Left lung (tissue), 10 donors: ENCODE results near the gene C4B. TPM values are rescaled to one million over a fixed set of nuclear protein-coding genes. Genes with fewer than 3 reads are reported as not detected.
"Not testable (repeated sequence)": the region's sequence is repeated elsewhere in the genome, so short reads cannot be mapped to it uniquely, and the experiment has no call there.

Source experiments
- ATAC-seq: fragments of 200-7000 bp; cut with Tn5 transposase; one replicate; pipeline ENCODE4 v1.9.1; 2020; ENCODE audit warnings: moderate library complexity
- DNase-seq, 4 donors: peaks; one replicate each; pipeline ENCODE4 v3.0.0-alpha.2; 2013 to 2020
- H3K27ac ChIP-seq, 2 donors: fragments of 200-600 bp; sonication (generic) in 1 of 2; one replicate each; pipeline versions ENCODE4 v1.5.0 to v1.8.0; 2020 to 2021
- H3K27me3 ChIP-seq, 2 donors: fragments of 200-600 bp; sonication (generic) in 1 of 2; one replicate each; pipeline versions ENCODE4 v1.5.0 to v1.8.0; 2020 to 2021
- H3K36me3 ChIP-seq, 2 donors: fragments of 200-600 bp; sonication (generic) in 1 of 2; one replicate each; pipeline versions ENCODE4 v1.5.0 to v1.8.0; 2020 to 2021
- H3K4me1 ChIP-seq, 2 donors: fragments of 200-600 bp; one replicate each; pipeline ENCODE4 v1.8.0; 2021
- H3K4me3 ChIP-seq, 2 donors: fragments of 200-600 bp; sonication (generic) in 1 of 2; one replicate each; pipeline versions ENCODE4 v1.5.0 to v1.8.0; 2020 to 2021; ENCODE audit warnings: mild to moderate bottlenecking in 1 of 2
- H3K9me3 ChIP-seq, 2 donors: fragments of 200-600 bp; sonication (generic) in 1 of 2; one replicate each; pipeline versions ENCODE4 v1.5.0 to v1.8.0; 2020 to 2021
- intact Hi-C, 2 donors: fragments of 100-400 bp; cut with DNase I; formaldehyde crosslinking; loops; one replicate each; pipeline versions ENCODE4 v1.11.2 to v1.14.2; 2022
- polyA plus RNA-seq, 6 donors: library from polyadenylated mRNA; unstranded; fragments of 120-200 nt; gene quantifications; one replicate each; pipeline ENCODE4 v1.2.1, GENCODE V29; 2013; ENCODE audit not compliant: insufficient read length in 6 of 6
- total RNA-seq, 2 donors: library from RNA; stranded (reverse); fragmentation: NEBNext Ultra II Directional; extraction: Animal tissue kit (Norgen Biotek cat#: 25700); gene quantifications; one replicate each; pipeline ENCODE4 v1.2.1, GENCODE V29; 2021
- donor health status: DM: no; HTN: yes; CAD: no.
- donor health status: DM: no; HTN: no; CAD: no.

Gene C4B
- total and polyA plus RNA-seq, 8 donors: 8.2 to 101 (median 13.3) TPM

DNA sequence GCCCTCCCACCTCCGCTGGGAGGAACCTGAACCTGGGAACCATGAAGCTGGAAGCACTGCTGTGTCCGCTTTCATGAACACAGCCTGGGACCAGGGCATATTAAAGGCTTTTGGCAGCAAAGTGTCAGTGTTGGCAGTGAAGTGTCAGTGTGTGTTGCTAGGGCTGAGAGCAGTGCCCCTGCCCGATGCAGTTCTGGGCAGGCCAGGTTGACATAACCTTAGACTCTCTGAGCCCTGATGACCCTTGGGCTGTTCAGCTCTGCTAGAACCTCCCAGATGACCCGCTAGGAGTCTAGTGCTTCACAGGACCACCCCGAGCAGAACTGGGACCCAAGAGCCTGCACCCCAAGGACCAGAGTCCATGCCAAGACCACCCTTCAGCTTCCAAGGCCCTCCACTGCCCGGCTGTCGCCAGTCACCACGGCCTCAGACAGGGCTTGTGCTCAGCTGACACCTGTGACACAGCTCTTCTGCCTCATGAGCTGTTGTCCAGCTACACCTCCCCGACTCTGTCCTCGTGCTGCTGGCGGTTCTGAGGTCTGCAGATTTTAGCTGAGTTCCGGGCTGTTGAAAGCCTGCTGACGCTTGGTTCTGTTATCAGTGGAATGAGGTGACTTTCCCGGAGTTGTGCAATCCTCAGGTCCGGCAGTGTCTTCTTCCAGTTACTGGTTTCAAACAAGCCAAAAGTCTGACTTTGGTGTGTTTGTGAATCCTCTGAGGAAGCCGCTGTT, 20.9 kb downstream of the C4B start:
- H3K36me3 ChIP-seq, intact Hi-C loops, H3K4me1 ChIP-seq, DNase-seq, H3K4me3 ChIP-seq, H3K27ac ChIP-seq, H3K27me3 ChIP-seq, H3K9me3 ChIP-seq: not testable (repeated sequence)
- ATAC-seq: peak; percentile 21

DNA sequence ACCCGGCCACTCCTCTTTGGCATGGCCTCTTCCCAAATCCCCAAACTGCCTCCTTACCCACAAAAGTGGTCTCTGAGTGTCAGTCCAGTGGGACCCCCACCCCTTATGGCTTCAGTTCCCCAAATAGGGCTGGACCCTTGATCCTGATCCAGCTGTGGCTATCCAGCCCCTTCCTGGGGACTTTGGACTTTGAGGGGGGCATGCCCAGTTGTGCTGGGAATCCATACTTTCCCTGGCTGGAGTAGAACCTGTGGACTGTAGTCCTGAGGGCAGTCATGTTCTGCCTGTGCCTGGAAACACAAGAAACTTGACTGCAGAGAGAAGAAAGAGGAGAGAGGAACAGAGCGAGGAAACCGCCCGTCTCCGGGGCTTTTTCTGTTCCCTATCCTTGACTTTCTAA, 22.5 kb downstream of the C4B start:
- H3K4me1 ChIP-seq, intact Hi-C loops, H3K27ac ChIP-seq, DNase-seq, H3K36me3 ChIP-seq, ATAC-seq, H3K27me3 ChIP-seq, H3K9me3 ChIP-seq, H3K4me3 ChIP-seq: not testable (repeated sequence)

DNA sequence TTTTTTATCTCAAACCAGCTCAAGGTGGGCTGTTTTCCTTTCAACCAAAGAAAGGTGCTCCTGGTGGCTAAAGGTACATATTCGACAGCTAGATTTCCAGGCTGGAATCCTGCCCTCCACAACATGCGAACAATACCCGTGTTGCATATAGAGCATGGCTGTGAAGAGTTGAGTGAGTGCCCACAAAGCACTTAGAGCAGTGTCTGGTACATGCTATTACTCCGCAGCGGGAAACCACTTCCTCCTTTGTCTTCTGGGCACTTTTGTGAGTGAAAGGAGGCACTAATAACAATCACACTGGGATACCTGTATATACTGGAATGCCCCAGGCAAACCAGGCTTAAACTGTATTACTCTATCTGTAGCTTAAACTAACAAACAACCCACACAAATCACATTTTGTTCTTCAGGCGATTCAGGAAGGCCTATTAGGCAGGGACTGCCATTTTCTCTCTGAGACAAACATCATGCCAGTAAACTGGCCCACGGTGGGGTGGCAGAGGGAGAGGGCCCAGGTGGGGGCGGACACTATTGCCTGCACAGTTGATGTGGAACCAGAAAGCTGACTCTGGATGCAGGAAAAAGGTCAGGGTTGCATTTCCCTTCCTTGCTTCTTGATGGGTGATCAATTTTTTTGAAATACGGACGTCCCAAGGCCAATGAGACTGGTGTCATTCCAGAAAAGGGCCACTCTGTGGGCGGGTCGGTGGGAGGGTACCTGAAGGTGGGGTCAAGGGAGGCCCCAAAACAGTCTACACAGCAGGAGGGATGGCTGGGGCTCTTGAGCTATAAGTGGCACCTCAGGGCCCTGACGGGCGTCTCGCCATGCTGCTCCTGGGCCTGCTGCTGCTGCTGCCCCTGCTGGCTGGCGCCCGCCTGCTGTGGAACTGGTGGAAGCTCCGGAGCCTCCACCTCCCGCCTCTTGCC, 23.3 kb downstream of the C4B start, which contains the start of gene CYP21A2:
Gene CYP21A2 (plus strand): TSS at position 818 of the 927 bp plus-strand sequence. CDS start 8 bp downstream, at position 826.
- DNase-seq (peak in 1 of 4 donors; percentile 37), ATAC-seq (peak; percentile 44)
- H3K4me3 ChIP-seq, intact Hi-C loops, H3K9me3 ChIP-seq, H3K27ac ChIP-seq, H3K36me3 ChIP-seq, H3K27me3 ChIP-seq, H3K4me1 ChIP-seq: not testable (repeated sequence)

DNA sequence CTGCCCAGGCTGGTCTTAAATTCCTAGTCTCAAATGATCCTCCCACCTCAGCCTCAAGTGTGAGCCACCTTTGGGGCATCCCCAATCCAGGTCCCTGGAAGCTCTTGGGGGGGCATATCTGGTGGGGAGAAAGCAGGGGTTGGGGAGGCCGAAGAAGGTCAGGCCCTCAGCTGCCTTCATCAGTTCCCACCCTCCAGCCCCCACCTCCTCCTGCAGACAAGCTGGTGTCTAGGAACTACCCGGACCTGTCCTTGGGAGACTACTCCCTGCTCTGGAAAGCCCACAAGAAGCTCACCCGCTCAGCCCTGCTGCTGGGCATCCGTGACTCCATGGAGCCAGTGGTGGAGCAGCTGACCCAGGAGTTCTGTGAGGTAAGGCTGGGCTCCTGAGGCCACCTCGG, 24.3 kb downstream of the C4B start:
- H3K36me3 ChIP-seq, intact Hi-C loops, H3K4me3 ChIP-seq, H3K4me1 ChIP-seq, H3K27me3 ChIP-seq, H3K9me3 ChIP-seq, ATAC-seq, H3K27ac ChIP-seq: not testable (repeated sequence)
- peak in 1 of 4 donors; percentile 10 for DNase-seq

DNA sequence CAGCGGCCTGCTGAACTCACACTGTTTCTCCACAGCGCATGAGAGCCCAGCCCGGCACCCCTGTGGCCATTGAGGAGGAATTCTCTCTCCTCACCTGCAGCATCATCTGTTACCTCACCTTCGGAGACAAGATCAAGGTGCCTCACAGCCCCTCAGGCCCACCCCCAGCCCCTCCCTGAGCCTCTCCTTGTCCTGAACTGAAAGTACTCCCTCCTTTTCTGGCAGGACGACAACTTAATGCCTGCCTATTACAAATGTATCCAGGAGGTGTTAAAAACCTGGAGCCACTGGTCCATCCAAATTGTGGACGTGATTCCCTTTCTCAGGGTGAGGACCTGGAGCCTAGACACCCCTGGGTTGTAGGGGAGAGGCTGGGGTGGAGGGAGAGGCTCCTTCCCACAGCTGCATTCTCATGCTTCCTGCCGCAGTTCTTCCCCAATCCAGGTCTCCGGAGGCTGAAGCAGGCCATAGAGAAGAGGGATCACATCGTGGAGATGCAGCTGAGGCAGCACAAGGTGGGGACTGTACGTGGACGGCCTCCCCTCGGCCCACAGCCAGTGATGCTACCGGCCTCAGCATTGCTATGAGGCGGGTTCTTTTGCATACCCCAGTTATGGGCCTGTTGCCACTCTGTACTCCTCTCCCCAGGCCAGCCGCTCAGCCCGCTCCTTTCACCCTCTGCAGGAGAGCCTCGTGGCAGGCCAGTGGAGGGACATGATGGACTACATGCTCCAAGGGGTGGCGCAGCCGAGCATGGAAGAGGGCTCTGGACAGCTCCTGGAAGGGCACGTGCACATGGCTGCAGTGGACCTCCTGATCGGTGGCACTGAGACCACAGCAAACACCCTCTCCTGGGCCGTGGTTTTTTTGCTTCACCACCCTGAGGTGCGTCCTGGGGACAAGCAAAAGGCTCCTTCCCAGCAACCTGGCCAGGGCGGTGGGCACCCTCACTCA, 25.0 kb downstream of the C4B start:
- H3K36me3 ChIP-seq, intact Hi-C loops, ATAC-seq, H3K27ac ChIP-seq, H3K27me3 ChIP-seq, H3K4me3 ChIP-seq, H3K4me1 ChIP-seq, H3K9me3 ChIP-seq: not testable (repeated sequence)
- peak in 1 of 4 donors; percentile 23 for DNase-seq

DNA sequence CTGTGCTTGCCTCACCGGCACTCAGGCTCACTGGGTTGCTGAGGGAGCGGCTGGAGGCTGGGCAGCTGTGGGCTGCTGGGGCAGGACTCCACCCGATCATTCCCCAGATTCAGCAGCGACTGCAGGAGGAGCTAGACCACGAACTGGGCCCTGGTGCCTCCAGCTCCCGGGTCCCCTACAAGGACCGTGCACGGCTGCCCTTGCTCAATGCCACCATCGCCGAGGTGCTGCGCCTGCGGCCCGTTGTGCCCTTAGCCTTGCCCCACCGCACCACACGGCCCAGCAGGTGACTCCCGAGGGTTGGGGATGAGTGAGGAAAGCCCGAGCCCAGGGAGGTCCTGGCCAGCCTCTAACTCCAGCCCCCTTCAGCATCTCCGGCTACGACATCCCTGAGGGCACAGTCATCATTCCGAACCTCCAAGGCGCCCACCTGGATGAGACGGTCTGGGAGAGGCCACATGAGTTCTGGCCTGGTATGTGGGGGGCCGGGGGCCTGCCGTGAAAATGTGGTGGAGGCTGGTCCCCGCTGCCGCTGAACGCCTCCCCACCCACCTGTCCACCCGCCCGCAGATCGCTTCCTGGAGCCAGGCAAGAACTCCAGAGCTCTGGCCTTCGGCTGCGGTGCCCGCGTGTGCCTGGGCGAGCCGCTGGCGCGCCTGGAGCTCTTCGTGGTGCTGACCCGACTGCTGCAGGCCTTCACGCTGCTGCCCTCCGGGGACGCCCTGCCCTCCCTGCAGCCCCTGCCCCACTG, 25.9 kb downstream of the C4B start:
- H3K27me3 ChIP-seq, ATAC-seq, intact Hi-C loops, H3K4me3 ChIP-seq, H3K4me1 ChIP-seq, H3K27ac ChIP-seq, H3K9me3 ChIP-seq, H3K36me3 ChIP-seq: not testable (repeated sequence)
- DNase-seq: peak in 1 of 4 donors; percentile 55

DNA sequence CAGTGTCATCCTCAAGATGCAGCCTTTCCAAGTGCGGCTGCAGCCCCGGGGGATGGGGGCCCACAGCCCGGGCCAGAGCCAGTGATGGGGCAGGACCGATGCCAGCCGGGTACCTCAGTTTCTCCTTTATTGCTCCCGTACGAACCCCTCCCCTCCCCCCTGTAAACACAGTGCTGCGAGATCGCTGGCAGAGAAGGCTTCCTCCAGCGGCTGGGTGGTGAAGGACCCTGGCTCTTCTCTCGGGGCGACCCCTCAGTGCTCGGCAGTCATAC, 26.4 kb downstream of the C4B start:
- not testable (repeated sequence) for H3K4me1 ChIP-seq, ATAC-seq

DNA sequence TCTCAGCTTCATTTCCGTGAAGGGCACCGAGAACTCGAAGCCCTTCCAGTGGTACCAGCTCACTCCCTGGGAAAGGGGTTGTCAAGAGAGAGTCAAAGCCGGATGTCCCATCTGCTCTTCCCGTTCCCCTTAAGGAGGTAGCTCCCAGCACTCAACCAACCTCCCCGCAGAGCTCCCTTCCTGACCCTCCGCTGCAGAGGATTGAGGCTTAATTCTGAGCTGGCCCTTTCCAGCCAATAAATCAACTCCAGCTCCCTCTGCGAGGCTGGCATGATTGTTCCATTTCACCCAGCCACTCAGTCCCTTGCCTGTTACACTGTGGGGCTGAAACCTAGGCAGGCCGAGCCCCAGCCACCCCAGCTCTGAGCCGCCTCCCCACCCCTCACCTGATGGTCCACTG, 26.8 kb downstream of the C4B start:
- H3K27ac ChIP-seq, ATAC-seq, H3K4me3 ChIP-seq, H3K4me1 ChIP-seq, DNase-seq, H3K27me3 ChIP-seq, H3K36me3 ChIP-seq, intact Hi-C loops, H3K9me3 ChIP-seq: not testable (repeated sequence)

More for the DNA sequence above, 26.4 kb downstream of the C4B start:
- H3K27ac ChIP-seq, H3K36me3 ChIP-seq, intact Hi-C loops, H3K4me3 ChIP-seq, H3K9me3 ChIP-seq, H3K27me3 ChIP-seq: not testable (repeated sequence)
- peak in 1 of 4 donors; percentile 64 for DNase-seq

DNA sequence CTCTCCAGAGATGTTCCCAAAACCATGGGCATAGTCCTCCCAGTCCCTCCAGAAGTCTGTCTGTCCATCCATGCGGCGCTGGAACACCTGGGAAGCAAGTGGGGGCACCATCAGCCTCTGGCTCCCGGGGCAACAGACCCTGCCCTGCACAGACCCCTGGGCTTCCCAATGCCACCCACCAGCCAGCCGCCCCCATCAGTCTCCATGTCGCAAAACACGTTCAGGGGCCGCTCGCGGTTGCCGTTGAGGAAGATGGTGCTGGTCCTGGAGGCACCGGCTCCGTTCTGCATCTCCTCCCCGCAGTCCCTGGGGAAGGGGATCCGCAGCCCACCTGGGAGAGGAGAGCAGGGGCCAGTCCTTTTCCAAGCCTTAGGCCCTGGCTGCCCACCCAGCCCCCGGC, 27.7 kb downstream of the C4B start:
- peak in 1 of 4 donors; percentile 58 for DNase-seq
- H3K36me3 ChIP-seq, intact Hi-C loops, H3K27me3 ChIP-seq, H3K4me3 ChIP-seq, ATAC-seq, H3K27ac ChIP-seq, H3K4me1 ChIP-seq, H3K9me3 ChIP-seq: not testable (repeated sequence)

DNA sequence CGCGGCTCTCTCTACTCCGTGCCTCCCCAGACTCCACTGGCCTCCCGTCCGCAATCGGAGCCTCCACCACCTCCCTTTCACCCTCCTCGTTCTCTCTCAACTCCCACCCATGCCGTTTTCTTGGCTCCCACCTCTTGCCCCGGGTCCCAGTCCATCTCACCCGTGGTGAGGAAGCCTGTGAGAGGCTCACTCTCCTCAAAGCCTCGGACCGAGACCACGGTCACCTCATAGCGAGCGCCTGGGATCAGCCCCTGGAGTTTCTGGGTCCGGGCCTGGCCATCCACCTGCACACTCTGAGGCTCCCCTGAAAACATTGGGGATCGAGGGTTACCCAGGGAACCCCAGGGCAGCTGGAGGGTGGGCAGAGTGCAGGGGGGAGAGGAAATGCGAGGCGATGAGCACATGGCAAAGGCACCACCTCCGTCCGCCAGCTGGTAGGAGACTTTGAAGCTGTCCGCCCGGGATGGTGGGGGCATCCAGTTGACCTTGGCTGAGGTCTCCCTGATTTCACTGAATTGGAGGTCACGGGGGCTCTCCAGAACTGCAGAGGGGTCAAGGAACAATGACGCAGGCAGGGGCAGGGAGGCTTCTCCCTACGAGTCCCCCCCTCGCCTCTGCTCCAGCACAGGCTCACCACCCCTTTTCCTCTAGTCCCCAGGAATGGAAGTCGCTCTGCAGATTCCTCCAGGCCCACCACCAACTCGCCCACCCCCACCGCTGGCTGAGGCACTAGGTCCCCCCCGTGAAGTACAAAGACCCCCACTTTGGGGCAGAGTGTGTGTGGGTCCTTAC, 29.2 kb downstream of the C4B start:
- ATAC-seq, H3K27me3 ChIP-seq, H3K4me3 ChIP-seq, H3K27ac ChIP-seq, H3K9me3 ChIP-seq, intact Hi-C loops, H3K36me3 ChIP-seq: not testable (repeated sequence)
- peak in 1 of 4 donors; percentile 47 for DNase-seq
- H3K4me1 ChIP-seq: peaks cover 0 to 21% of the 10 kb centered on the region in 2 donors

DNA sequence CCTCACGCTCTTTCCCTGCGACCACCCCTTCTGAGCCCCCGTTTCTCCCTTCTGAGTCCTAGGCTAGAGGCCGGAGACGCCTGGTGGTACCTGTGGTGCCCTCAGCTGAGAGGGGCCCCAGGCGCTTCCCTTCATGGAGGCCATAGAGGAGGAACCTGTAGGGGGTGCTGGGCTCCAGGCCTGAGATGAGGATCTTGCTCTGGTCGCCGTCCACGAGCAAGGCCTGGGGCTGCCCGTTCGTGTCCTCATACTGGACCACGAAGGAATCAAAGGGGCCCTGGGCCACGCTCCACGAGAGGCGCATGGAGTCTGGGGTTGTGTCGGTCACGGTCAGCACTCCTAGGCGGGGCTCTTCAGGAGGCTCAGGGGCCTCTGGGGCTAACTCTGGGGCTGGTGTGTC, 30.3 kb downstream of the C4B start:
- H3K27ac ChIP-seq, H3K27me3 ChIP-seq, ATAC-seq, intact Hi-C loops, H3K4me3 ChIP-seq, H3K36me3 ChIP-seq, H3K9me3 ChIP-seq: not testable (repeated sequence)
- DNase-seq: peak in 1 of 4 donors; percentile 63
- H3K4me1 ChIP-seq: peaks cover 0 to 21% of the 10 kb centered on the region in 2 donors
